HG02938 (cell line): ENCODE data around the gene COQ6.
"Not testable (repeated sequence)": the region's sequence is repeated elsewhere in the genome, so short reads cannot be mapped to it uniquely, and the experiment has no call there.

Experiments
- ATAC-seq: cut with Tn5 transposase; IDR thresholded peaks from one replicate; pipeline ENCODE4 v1.9.1; 2021; ENCODE audit warnings: mild to moderate bottlenecking, moderate library complexity; ENCODE audit not compliant: unreplicated experiment

Gene COQ6

DNA sequence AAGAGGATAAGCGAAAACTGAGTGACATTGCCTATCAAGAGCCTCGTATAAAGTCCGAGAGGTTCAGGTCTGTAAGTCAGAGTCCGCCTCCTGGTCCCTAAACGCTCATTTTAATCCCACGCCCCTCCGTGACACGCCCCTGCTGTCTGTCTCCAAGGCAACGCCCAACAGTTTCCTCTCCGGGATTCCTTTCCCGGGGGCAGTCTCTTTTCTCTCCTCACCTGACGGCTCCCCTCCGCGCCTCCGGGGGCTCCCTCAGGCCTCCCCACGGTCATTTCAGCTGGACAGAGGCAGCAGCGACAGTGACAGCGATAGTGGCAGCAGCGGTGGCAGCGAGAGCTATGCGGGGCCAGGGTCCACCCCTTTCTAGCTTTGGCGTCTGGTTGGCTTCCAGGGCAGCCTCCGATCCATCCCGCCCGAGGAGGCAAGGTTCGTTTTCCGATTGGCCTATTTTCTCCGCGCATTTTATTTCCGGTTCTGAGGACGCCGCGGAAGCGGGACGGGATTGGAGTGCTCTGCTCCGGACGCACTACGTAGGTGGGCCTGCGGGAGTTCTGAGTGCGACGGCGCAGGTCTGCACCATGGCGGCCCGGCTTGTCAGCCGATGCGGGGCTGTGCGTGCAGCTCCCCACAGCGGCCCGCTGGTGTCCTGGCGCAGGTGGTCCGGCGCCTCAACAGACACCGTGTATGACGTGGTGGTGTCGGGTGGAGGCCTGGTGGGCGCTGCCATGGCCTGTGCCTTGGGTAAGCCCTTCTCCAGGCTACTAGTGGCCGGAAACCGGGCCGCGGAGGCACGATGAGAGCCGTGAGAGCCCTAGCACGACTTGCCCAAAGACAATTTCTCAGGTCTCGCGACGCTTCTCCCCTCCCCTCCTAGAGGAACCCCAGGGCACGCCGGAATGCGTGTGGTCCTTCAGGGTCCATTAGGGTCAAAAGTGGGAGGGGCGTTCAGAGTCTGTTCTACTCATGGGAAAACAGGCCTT lies at the start of gene COQ6, which contains the start of gene FAM161B:
COQ6 (plus strand) TSS at position 551 of the 983 bp plus-strand sequence; CDS start at position 582, 31 bp downstream.
FAM161B (minus strand) TSS at position 343 of the 983 bp plus-strand sequence; CDS start at position 275, 68 bp downstream.
- ATAC-seq, result peak; percentile 88

DNA sequence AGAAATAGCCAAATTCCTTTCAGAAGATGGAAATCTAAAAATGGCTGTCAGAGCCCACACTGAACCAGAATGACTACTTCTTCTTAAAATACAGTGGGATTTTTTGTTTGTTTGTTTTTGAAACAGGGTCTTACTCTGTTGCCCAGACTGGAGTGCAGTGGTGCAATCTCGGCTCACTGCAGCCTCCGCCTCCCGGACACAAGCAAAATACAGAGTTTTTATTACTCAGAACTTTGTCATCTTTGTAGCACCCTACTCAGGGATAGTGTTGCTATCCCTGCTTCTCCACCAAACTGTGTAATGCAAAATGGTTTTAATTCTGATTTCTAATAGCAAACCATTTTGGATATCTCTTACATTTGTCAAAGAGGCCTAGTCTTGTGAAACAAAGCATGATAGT lies 47.1 kb upstream of the COQ6 start:
- no peak for ATAC-seq

DNA sequence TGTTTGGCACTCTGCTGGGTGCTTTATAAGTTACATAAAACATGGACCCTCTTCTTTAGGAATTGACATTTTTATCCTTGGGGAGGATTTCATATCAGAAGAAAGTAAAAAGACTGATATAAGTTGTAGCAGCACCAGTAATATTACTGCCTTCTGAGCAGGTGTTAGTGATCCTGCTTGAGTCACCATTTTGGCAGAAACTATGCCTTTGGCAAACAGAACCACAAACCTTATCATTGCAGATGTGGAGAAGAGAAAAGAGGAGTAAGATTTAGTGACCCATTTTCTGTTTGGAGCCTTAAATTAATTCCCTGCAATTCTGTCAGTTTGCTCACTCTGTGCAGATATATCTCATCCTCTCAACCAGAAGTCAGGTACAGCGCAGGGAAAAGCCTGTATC lies 40.4 kb upstream of the COQ6 start:
- no peak for ATAC-seq

DNA sequence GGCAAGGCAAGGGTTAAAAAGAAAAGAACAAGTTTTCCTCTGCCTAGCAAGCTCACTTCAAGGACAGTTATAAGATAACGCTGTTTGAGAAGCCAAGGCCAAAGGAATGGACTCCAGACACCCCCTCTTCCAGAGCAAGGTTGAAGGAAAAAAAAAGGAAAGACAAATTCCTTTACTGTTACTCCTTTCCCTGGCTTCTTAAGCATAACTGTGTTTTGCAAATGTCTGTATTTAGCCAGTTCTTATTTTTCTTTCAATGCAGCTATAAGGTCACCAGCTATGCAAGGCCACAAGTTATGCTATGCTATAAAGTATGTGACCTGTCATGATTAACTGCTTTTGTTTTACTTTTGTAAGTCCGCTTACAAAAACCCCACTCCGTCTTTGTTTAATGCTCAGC lies 36.8 kb upstream of the COQ6 start:
- ATAC-seq, result no peak

DNA sequence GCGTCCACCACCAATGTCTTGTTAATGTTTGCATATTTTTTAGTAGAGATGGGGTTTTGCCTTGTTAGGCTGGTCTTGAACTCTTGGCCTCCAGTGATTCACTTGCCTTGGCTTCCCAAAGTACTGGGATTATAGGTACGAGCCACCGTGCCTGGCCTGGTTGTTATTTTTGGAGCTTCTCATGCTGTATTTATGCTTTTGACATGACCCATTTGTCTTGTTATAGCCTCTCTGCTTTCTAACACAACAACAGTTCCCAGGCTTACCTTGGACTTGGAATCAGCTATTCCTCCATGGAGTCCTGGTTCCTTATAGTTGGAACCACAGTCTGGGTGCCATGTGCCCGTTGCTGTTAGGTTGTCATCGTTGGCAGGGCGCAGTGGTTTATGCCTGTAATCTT lies 33.8 kb upstream of the COQ6 start:
- no peak for ATAC-seq

DNA sequence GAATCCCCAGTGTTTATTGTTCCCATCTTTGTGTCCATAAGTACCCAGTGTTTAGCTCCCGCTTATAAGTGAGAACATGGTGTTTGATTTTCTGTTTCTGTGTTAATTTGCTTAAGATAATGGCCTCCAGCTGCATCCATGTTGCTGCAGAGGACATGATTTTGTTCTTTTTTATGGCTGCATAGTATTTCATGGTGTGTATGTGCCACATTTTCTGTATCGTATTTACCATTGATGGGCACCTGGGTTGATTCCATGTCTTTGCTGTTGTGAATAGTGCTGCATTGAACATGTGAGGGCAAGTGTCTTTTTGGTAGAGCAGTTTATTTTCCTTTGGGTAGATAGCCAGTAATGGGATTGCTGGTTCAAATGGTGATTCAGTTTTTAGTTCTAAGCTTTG lies 30.6 kb upstream of the COQ6 start:
- not testable (repeated sequence) for ATAC-seq

DNA sequence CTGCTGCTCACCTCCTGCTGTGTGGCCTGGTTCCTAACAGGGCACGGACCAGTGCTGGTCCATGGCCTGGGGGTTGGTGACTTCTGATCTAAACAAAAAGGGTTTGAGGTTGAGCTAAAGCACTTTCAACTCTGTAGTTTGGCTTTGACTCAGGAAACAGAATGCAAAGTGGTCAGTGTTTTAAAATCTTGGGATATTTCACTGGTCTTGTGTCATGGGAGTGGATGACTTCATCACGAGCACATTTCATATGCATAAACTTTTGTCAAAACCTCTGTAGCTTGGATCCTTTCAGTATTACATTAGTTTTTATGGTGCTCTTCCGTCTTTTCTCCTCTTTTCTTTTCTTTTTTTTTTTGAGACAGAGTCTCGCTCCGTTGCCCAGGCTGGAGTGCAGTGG lies 25.8 kb upstream of the COQ6 start:
- no peak for ATAC-seq

DNA sequence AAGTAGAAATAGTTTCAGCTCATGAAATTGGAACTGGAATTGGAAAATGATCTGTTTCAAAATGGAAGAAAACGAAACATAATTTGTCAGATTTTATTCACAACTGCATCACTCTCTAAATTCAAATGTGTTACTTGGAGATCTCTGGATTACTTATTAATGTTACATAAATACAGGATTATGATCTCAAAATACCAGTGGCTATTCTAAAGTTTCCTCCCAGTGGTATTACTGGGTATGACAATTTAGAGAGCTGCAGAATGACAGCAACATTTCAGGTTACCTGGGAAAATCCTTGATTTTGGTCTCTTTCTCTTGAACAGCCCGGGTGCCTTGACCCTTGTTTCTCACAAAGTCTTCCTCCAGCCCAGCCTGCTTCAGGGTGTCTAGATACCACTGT lies 14.4 kb upstream of the COQ6 start:
- no peak for ATAC-seq

DNA sequence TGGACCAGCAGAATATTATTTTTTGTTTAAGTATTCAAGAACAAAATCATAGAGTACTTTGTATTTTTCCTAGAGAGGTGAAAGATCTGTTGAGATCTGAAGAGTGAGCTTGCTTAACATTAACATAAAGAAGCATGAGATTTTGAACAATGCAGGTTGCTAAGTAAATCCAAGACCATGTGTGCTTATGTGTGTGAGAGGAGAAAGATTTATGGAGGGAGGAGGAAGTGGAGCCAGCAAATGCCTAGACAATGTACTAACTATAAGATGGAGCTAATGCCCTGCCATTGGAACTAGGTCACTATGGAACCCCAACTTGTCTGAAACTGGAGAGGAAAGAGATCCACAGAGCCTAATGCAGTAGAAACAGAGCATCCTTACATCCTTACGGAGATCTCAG lies 13.6 kb upstream of the COQ6 start:
- ATAC-seq, result no peak

DNA sequence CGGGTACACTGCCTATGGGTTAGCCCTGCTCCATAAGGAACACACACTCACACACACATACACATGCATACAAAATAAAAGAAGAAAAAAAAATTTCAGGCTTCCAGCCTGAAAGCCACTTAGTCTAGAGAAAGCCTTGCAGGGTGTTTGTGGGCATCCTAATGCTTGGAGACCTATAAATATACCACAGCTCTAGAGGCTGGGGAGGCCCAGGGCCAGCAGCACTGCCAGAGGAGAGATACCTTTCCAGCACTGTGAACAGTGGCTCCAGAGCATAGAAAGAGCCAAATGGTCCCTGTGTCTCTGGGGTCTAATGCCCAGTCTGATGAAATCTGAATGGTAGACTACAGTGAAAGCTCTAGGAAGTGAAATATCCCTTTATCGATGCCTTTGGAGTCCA lies 13.1 kb upstream of the COQ6 start:
- no peak for ATAC-seq

DNA sequence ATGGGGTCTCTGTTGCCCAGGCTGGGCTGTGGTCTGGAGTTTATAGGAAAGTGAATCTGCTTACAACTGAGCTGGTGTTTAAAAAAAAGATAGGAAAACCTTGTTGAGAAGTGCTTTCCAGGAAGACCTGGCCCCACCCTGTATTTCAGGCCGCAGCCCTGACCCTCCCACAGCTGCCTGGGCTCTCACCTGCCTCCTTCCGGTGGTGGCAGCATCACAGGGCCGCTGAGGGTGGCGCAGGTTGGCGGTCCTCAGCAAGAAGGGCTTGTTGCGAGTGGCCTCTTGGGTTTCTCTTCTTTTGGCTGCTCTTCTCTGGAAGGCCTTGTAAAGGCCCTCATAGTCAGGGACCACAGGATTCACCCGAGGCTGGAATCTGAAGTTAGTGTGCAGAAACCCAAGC lies 7.9 kb upstream of the COQ6 start:
- ATAC-seq, result no peak

DNA sequence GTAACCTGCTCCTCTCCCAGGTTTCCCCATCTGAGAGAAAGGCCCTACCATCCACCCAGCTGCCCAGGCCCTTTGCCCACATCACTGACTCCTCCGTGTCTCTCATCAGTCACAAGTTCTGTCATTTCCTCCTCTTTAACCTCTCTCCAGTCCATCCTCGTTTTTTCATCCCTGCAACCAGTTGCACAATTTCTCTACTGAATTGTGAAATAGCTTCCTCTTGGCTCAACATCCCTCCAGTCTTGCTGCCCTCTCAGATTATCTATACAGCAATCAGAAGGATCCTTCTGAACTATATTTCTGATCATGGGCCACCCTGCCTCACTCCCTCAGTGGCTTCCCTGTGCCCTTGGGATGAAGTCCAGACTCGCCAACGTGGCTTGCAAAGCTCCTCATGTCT lies 7.0 kb upstream of the COQ6 start:
- ATAC-seq, result no peak

DNA sequence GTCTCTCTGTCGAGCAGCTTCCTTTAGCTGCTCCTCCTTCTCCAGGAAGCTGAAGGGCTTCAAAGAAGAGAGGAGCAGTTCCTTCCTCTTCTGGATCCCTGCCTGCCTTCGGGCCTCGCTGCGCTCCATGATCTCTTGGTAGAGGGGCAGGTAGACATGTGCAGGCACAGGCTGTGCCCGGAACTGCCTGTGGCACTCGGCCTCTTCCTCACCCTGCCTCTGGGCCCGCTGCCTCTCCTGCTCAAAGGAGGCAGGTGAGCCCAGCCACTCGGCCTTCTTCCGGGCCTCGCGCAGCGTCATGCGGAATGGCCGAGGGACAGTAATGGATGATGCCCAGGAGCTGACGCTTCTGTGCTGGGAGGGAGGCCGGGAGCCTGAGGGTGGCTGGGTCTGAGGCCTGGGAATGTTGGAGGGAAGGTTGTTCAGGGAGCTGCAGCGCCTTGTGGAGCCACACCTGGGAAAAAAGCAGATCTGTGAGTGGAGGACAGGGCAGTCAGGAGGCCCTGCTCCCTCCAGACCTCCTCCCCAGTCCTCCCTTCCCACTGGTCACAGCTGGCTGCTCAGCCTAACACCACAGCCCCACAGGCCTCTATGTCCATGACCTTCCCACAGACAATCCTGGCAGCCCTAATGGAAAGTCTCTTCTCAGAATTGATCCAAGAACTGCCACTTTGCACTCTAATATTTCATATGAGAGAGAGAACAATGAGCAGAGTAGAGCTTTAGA lies 5.5 kb upstream of the COQ6 start:
- no peak for ATAC-seq

DNA sequence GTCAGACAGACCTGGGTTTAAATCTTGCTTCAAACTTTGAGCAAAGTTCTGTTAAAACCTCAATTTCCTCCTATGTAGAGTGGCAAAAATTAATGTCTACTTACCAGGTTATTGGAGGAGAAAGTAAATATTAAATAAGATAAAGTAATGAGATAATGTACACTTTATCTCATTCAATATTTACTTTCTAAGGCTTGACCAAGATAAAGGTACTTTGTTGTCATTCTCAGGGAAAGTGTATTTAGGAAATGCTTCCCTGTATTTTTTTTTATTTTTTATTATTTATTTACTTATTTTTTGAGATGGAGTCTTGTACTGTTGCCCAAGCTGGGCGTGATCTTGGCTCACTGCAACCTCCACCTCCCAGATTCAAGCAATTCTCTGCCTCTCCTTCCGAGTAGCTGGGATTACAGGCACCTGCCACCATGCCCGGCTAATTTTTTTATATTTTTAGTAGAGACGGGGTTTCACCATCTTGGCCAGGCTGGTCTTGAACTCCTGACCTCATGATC lies 4.9 kb upstream of the COQ6 start:
- ATAC-seq, result no peak

DNA sequence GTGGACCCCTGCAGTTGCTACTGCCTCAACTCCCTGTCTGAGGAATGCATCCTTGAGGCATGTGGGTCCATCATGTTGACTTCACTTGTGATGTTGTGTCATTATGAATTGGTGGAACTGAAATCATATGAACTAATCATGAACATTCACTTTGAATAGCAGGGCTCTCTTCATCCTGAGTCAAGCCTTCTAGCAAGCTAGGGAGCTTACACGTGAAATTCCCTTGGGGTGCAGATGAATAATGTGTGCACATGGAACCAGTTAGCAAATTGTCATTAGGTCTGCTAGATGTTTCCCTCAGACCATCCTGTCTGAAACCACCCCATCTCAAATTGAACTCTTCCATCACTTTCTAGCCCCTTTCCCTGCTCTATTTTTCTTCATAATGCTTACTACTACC lies 3.6 kb downstream of the COQ6 start:
- no peak for ATAC-seq

DNA sequence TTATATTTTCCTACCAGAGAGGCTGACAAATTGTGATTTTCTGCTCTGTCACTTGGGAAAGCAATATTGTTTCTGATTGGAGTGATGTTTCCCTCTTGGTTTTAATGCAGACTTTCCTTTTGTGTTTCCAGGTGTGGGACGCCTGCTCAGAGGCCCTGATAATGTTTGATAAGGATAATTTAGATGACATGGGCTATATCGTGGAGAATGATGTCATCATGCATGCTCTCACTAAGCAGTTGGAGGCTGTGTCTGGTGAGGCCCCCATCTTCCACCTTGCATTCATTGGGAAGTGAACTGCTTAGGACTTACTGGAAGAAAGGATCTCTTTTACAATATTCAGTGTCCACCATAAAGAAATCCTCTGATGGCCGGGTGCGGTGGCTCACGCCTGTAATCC lies 5.6 kb downstream of the COQ6 start:
- ATAC-seq, result no peak

DNA sequence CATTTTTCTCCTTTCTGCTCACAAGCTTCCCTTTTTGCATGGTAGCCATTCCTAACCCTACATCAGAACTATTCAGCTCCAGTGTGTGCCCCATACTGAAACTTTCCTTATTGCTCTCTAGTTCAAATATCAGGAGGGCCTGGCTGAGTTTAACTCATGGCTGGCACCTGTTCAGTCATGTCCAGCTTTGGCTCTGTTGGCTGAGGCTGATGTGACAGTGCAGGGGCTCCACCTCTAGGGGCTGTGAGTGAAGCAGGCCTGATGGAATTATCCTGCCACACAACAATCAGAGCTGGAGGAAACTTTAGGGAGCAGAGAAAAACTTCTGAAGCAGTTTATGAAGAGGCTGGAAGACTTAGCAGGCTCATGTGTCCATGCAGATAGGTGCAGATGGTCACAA lies 8.5 kb downstream of the COQ6 start:
- no peak for ATAC-seq

DNA sequence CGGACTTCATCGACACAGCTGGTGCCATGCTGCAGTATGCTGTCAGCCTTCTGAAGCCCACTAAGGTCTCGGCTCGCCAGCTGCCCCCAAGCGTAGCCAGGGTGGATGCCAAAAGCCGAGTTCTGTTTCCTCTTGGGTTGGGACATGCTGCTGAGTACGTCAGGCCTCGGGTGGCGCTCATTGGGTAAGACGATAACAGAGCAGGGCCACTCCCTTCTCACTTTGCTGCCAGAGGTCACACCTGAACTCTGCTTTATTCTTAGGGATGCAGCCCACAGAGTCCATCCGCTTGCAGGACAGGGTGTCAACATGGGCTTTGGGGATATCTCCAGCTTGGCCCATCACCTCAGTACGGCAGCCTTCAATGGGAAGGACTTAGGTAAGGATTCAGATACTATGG lies 11.1 kb downstream of the COQ6 start:
- no peak for ATAC-seq

DNA sequence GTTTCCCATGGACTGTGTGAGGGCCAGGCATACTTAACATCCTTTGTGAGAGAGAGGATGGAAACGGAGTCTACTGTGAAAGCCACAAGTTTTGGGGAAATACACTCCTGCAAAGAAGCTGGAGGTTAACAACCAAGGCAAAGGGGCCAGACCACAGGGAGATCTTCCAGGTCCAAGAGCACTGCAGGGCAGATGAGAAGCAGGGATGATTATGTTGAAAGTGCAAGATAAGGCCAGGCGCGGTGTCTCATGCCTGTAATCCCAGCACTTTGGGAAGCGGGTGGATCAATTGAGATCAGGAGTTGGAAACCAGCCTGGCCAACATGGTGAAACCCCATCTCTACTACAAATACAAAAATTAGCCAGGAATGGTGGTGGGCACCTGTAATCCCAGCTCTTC lies 15.1 kb downstream of the COQ6 start:
- ATAC-seq, result no peak

DNA sequence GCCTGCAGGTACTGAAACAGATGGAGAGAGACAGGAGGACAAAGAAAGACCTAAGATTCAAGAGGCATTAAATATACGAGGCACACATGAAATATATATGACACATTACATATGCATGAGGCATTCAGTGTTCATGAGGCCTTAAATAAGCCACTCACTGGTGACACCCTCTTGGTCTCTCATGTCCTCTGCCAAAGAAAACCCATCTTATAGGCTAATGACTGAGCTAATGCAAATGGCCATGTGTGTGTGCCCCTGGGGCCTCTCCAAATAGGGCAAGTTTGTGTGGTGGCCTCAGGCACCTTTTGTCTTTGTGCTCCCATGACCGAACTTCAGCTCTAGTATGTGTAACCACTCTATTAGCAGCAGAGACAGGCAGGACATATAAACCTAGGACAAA lies 18.8 kb downstream of the COQ6 start:
- no peak for ATAC-seq

DNA sequence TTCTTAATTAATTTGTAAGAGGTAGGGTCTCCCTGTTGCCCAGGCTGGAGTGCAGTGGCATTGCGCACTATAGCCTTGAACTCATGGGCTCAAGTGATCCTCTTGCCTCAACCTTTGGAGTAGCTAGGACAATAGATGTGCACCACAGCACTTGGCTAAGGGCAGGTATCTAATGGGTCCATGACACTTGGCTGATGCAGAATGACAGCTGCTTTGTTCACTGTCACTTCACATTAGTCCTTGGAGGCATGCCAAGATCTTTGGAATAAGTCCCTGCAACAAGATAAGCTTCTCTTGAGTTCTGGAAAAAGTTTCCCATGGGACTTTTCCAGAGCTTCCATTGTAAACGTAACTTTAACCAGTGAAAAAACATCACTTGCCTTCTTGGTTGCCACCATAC lies 23.4 kb downstream of the COQ6 start:
- ATAC-seq, result no peak

DNA sequence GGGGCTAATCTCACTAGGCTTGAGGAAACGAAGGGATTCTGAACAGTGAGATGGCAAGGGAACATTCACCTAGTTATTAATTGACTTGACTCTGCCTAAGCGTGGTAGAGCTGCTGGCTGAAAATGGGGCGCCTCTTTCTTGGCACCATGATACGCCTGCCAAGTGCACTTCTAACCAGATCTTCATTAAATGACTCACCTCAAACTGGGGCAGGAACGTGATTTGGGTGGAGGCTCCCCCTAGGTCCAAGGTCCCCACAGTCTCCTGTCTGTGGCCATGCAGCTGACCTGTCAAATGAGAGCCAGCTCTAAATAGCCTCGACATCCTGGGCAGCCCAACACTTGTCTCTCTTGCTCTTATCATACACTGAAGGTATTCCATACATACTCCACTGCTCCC lies 26.0 kb downstream of the COQ6 start:
- no peak for ATAC-seq
